Activated naive CD8-positive, alpha-beta T cell treated with anti-CD3 and anti-CD28 coated beads for 36 hours (primary cell): ENCODE results near the gene CASTOR1. TPM values are rescaled to one million over a fixed set of nuclear protein-coding genes. Genes with fewer than 3 reads are reported as not detected.

Experiments used
- total RNA-seq, 2 experiments: library from RNA; stranded (reverse); gene quantifications; one replicate each; pipeline ENCODE4 v1.2.3, GENCODE V29; 2021

CASTOR1 gene
- total RNA-seq, 2 experiments from 2014 or later: 2.8 to 3.5 TPM

Other genes starting within 250 kb of the CASTOR1 start
- not detected for gene HORMAD2, start 209.0 kb downstream of the CASTOR1 start, total RNA-seq
- gene LIF, start 42.7 kb downstream of the CASTOR1 start, total RNA-seq: 100 to 1,000 TPM; 282 to 288 TPM
- 10 to 100 TPM; 47.9 to 50.7 TPM for gene OSM, start 22.7 kb downstream of the CASTOR1 start, total RNA-seq
- 10 to 100 TPM; 13.0 to 14.4 TPM for gene TBC1D10A, start 37.4 kb upstream of the CASTOR1 start, total RNA-seq
- gene SF3A1, start 67.4 kb upstream of the CASTOR1 start, total RNA-seq: 100 to 1,000 TPM; 243 to 244 TPM
- 1 to 10 TPM; 2.5 to 2.6 TPM for gene CCDC157, start 67.5 kb upstream of the CASTOR1 start, total RNA-seq
- 1 to 10 TPM; 3.3 to 3.9 TPM for gene RNF215, start 97.9 kb upstream of the CASTOR1 start, total RNA-seq
- 1 to 10 TPM; 9.1 to 9.4 TPM for gene SEC14L2, start 107.5 kb upstream of the CASTOR1 start, total RNA-seq
- gene MTFP1, start 136.3 kb upstream of the CASTOR1 start, total RNA-seq: 100 to 1,000 TPM; 109 to 114 TPM
- gene SEC14L3, start 182.5 kb upstream of the CASTOR1 start, total RNA-seq: not detected
- not detected for gene SEC14L4, start 216.2 kb upstream of the CASTOR1 start, total RNA-seq